ENCODE data around the gene DLGAP1.
"Not testable (repeated sequence)": the region's sequence is repeated elsewhere in the genome, so short reads cannot be mapped to it uniquely, and the experiment has no call there.

The DLGAP1 gene

DNA sequence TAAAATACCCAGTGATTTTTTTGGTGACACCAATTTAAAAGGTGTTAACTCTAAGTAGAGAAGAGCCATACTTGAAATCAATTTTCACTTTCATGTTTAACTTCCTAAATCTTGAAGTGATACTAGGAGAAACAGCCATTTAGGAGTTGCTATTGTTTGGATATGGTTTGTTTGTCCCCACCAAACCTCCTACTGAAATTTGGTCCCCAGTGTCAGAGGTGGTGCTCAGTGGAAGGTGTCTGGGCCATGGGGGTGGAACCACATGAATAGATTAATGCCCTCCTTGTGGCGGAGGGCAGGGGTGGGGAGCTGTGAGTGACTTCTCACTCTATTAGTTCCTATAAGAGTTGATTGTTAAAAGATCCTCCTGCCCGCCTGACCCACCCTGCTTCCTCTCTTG lies 377.9 kb downstream of the DLGAP1 start:
- no peak for DNase-seq (ENCODE audit: low read depth)

- DNase-seq (ENCODE audit: low read depth) = peak; percentile 13
Observed at GRCh38 chr18:4074647-4075046, 380.5 kb downstream of the DLGAP1 start.

- DNase-seq (ENCODE audit: low read depth) = no peak
Observed at GRCh38 chr18:4069183-4069582, 385.9 kb downstream of the DLGAP1 start.

DNA sequence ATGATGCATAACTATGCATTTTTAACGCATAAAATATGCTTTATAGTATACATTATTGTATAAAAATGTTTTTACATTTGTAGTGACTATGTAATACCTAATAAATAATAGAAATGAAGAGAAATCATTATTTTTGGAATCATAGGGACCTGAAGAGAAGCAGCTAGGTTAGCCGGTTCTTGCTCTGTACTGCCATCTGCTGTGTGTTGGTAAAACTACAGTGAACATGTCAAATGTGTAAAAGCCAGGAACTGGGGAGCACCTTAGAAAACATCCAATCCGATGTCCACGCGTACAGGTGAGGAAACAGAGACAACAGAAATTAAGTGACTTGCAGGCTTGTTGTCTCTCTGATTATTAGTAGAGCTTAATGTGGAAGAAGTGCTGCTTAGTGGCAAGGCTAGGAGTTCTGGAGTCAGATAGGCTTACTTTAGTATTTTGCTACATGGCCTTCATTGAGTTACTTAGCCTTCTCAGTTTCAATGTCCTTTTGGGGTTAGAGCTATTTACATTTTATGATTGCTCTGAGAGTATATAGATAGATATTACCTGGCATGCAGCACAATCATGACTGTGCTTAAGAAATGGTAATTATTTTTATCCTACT lies 386.5 kb downstream of the DLGAP1 start:
- DNase-seq (ENCODE audit: low read depth) = peak; percentile 45

GRCh38 chr18:4063545-4063944 lies 391.6 kb downstream of the DLGAP1 start:
- DNase-seq (ENCODE audit: low read depth) = no peak

GRCh38 chr18:4060427-4061281 lies 394.5 kb downstream of the DLGAP1 start:
- no peak for DNase-seq (ENCODE audit: low read depth)

DNA sequence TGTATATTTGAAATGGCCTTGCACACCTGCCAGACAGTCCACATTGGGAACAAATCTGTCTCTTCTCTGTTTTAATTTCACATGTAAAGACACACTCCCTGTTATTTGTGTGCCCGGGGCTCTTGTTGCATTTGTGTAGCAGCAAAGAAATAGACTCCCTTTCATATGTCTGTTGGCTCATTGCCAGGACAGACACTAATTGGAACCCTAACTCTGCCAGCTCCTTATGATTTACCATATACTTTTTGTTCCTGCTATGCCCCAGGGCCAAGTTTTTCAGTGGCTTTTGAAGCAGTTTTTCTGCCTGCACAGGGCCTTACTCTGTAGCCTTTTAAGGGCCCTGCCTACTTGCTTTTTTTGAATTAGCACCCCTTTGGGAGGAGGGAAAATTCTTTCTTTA lies 396.9 kb downstream of the DLGAP1 start:
- DNase-seq (ENCODE audit: low read depth) = no peak

DNA sequence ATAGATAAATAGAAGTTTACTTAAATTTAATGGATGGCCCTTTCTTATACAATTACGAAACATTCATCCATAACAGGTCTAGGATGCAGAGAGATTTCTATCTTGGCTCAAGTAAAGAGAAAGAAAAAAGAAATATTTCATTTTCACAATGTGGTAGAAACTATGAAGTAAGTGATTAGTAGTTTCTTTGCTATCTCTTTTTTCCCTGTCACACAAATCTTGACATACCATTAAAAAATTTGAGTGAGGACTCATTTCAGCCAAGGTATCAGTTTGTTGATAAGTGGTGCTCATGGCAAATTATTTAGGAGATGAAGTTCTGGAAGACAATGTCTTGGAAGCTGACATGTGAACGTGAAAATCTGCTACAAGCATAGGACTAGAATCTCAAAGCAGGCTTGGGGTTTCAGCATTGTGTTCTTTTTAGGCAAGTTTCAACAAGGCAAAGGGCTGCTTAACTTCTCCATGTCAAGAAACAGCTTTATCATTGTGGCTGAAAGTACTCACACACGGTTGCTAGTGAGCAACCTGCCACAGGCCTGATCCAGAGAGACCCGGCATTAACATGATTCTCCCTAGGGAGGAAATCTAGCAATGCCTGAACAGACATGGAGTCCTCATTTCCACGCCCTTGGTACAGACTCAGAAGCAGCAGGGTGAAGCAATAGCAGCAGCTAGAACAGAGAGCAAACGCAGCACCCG lies 414.6 kb downstream of the DLGAP1 start:
- DNase-seq (ENCODE audit: low read depth) = no peak

GRCh38 chr18:4035521-4035920 lies 419.6 kb downstream of the DLGAP1 start:
- DNase-seq (ENCODE audit: low read depth) = no peak

DNA sequence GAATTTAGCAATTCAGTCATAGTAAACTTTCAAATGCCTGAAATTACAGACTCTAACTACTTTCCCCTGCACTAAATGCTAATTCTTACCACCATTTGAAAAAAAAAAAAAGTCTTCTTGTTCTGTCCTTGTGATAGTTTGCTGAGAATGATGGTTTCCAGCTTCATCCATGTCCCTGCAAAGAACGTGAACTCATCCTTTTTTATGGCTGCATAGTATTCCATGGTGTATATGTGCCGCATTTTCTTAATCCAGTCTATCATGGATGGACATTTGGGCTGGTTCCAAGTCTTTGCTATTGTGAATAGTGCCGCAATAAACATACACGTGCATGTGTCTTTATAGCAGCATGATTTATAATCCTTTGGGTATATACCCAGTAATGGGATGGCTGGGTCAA lies 420.3 kb downstream of the DLGAP1 start:
- DNase-seq (ENCODE audit: low read depth) = not testable (repeated sequence)

DNA sequence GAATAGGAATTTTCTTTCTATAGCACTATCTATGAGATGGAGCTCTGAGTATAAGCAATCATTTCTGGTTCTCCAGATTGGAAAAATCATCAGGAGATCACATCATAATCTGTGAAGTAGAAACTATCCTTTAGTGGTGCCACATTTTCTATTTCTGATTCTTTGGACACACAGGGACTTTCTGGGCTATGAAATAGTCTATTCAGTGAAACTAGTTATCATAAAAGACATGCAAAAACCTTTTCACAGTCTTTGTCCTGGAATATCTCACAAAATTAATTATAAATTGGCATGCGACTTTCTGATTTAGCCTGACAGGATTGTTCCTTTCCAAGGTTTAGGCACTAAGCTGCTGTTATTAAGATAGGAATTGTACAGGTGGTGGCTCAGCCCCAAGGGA lies 428.6 kb downstream of the DLGAP1 start:
- no peak for DNase-seq (ENCODE audit: low read depth)

DNA sequence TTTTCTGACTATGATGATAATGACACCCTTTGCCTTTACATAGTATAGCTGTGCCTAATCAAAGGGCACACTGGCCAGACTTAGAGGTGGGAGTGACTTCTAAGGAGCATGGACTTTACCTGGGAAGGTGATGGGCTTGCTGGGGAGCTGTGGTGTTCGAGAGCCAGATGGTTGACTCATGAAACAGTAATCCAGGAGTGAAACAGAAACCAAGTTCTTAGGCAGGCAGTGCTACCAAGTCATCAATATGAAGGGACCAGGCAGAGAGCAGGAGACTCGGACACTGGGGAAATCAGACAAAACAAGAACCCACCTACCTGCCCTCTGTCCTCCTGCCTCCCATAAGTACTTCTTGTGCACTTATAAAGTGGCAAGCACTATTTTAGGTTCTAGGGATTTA lies 430.4 kb downstream of the DLGAP1 start:
- DNase-seq (ENCODE audit: low read depth) = no peak

GRCh38 chr18:4022749-4023148 lies 432.4 kb downstream of the DLGAP1 start:
- not testable (repeated sequence) for DNase-seq (ENCODE audit: low read depth)

- no peak for DNase-seq (ENCODE audit: low read depth)
Observed at GRCh38 chr18:4020026-4020425, 435.1 kb downstream of the DLGAP1 start.

- peak; percentile 19 for DNase-seq (ENCODE audit: low read depth)
Observed at GRCh38 chr18:4017480-4017879, 437.6 kb downstream of the DLGAP1 start.

GRCh38 chr18:4016391-4017049 lies 438.6 kb downstream of the DLGAP1 start:
- peak; percentile 87 for DNase-seq (ENCODE audit: low read depth)

GRCh38 chr18:4007846-4008245 lies 447.3 kb downstream of the DLGAP1 start:
- DNase-seq (ENCODE audit: low read depth) = no peak

- no peak for DNase-seq (ENCODE audit: low read depth)
Observed at GRCh38 chr18:4004183-4004829, 450.8 kb downstream of the DLGAP1 start.

DNA sequence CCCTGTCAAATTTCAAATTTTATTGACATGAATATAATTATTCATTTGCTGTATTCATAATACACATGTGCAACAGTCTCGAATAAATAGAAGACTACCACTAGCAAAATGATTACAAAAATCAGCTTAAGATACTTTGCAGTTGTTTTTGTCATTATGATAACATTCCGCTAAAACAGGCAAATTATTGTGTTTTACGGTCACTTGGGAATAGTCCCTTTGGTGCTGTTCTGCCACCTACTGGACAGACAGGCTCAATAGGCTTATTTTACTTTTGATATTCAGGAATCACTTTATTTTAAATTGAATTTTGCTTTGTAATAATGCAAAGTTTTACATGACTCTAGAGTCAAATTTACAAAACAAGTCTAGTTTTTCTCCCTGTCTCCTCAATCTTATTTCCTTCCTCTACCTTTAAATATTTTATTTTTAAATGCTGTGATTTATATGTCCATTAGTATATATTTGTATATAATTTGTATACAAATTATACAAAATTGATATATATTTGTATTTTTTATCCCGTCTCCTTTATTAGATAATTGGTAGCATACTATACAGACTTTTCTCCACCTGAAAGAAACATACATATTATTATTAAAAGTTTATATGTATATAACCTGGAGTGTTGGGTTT lies 456.3 kb downstream of the DLGAP1 start:
- DNase-seq (ENCODE audit: low read depth) = peak; percentile 70

GRCh38 chr18:3995476-3996102 lies 459.5 kb downstream of the DLGAP1 start:
- peak; percentile 80 for DNase-seq (ENCODE audit: low read depth)

All from amniotic epithelial cell (primary cell).